GM19035 (cell line): ENCODE measurements around the gene PSMG4.
"Not testable (repeated sequence)": the region's sequence is repeated elsewhere in the genome, so short reads cannot be mapped to it uniquely, and the experiment has no call there.

Source experiments
- ATAC-seq: cut with Tn5 transposase; IDR thresholded peaks from one replicate; pipeline ENCODE4 v1.9.1; 2021; ENCODE audit not compliant: unreplicated experiment

PSMG4 gene

GRCh38 chr6:3230256-3230882 lies 28.4 kb upstream of the PSMG4 start:
- ATAC-seq = no peak

DNA sequence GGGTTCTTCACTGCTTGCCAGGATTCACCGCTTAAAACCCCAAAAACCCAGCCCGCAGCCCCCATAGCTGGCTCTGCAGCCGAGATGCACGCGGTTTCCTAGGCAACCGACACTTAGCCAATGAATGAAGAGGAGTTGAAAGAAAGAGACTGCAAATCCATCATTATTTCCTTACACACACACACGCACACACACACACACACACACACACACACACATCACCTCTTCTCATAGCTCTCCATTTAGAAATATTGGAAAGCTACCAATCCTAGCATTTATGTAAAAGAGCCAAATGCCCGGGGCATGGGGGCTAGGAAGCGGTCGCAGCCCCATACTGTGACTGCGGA lies 27.9 kb upstream of the PSMG4 start:
- ATAC-seq = no peak

GRCh38 chr6:3231247-3232016 lies 27.3 kb upstream of the PSMG4 start:
- no peak for ATAC-seq

- ATAC-seq = no peak
Measured at GRCh38 chr6:3232017-3232945, 26.5 kb upstream of the PSMG4 start.

- no peak for ATAC-seq
Measured at GRCh38 chr6:3233321-3233720, 25.4 kb upstream of the PSMG4 start.

DNA sequence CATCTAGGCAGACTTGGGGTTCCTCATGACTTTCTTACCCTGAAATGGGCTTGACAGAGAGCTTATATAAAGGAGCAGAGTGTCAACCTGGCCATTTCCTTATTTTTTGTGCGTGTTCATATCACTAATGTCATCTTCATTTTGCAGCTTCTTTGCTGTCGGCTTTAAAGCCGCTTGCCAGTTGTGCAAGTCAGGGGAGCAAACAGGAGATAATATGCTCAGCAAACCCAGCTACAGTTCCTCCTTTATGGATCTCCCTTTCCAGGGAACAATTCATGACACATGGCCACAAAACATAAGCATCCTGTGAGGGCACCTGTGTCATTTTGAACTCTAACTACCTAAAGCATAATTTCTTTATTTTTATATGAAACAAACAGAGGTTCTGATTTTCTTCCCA lies 24.8 kb upstream of the PSMG4 start:
- no peak for ATAC-seq

- no peak for ATAC-seq
Measured at GRCh38 chr6:3235486-3235885, 23.3 kb upstream of the PSMG4 start.

GRCh38 chr6:3236005-3236404 lies 22.7 kb upstream of the PSMG4 start:
- ATAC-seq = no peak

DNA sequence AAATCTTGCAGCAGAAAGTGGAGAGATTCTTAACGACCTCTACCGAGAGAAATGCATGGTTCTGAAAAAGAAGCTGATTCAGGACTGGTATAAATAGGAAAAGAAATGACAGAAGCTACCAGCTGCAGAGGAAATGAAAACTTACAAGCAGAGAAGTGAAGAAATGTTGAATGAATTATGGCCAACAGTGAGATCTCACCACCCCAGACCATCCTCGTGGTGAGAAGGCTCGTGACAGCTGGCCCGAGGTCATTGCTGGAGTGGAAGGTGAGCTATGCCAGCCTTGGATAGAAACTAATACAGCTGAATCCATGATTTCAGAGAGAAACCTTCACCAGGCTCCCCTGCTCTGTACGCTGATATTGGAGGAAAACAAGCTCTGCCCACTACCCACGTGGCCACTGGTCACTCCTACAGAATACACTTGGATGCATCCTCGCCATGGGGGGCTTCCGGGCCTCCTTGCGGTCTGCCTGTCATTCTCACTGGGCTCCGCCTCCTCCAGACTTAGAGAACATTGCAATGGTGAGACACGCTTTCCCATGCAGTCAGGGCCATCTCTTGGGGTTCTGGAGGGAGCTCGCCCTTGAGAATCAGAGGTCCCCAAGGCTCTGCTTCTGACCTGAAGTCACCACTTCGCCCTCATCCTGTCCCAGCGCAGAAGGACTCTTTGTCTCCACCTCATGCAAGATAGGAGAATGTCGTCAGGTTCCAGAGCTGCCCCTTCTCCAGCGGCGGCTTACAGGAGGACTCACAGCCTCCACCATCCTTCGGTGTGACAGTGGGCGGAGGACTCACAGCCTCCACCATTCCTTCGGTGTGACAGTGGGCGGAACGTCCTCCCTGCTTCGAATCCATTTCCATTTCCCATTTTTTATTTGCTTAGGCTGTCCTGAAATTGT lies 20.7 kb upstream of the PSMG4 start:
- no peak for ATAC-seq

DNA sequence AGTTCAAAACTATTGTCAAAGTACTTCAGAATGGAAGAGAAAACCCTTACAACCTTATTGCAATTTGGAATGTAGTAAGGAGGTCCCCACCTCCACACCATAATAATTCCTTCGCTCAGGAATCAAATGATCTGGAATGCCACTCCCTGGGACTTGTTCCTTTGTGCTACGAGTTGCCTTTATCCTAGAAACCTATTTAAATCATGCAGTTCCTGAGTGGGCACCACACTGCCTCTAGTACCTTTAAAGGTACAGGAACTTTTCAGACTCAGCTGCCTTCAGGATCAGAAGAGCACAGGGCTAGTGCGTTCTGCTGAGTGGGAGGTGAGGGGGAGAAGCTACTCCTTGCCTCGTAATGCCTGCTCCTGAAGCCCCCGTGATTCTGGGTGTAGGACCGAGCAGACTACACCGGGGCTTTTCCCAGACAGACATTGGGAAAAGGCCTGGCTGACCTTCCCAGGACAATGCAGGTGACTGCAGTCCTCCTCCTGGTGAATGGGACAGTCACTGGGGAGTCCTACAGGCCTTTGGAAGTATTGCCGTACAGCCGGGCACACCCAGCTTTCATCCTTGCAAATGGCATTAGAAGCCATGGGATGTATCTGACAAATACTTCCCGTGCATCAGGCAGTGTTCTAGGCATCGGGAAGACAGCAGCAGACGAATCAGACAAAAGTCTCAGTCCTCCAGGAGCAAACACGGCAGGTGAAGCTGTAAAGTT lies 19.5 kb upstream of the PSMG4 start:
- ATAC-seq = no peak

- no peak for ATAC-seq
Measured at GRCh38 chr6:3240595-3240994, 18.2 kb upstream of the PSMG4 start.

GRCh38 chr6:3241745-3242144 lies 17.0 kb upstream of the PSMG4 start:
- not testable (repeated sequence) for ATAC-seq

DNA sequence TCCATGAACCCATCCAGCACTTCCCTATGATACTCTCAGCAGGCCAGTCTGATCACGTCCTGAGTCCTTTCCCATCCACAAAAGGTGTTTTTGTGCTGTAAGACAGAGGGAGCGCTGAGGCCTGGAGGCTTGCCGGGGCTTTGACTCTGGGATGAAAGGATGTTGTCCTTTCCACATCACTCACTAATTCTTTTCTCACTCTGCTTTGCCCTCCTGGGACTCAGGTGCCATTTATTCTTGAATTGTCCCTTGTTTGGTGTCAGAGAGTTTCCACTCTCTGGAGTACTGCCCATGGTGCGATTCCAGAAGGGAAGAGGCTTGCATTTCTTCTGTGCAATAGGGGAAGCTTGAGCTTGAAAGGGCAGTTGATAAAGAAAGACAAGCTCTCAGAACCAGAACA lies 16.0 kb upstream of the PSMG4 start:
- no peak for ATAC-seq

DNA sequence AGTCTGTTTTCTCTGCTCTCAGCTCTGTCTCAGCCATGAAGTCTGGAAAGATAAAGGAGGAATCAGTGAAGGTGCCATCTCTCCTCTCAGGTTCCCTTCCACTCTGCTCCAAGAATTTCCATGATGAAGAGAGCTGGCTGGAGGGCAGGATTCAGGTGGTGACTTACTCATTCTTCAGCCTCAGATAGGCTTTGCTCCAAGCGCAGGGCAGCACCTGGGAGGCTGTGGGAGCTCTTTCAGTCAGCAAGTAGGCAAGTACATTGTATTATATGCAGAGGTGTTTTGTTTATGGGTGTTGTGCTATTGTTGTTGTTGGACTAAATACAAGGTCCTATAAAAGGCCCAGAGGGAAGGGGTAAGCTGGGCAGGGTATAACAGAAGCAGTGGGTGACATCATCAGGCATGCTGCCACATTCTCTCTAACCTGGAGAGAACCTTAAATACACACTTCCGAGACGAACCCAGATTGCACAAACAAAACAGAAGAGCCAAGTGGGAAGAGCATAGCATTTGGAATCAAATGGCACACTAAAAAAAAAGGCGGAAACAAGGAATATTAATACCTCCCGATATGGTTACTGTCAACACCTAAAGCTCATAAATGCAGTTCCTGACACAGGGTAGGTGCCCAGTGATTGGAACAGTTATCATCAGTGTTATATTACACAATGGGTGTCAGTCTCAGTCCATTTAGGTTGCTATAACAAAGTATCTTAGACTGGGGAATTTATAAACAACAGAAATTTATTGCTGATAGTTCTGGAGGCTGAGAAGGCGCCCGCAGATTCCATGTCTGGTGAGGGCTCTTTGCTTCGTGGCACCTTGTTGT lies 14.5 kb upstream of the PSMG4 start:
- no peak for ATAC-seq

- not testable (repeated sequence) for ATAC-seq
Measured at GRCh38 chr6:3244832-3245161, 13.9 kb upstream of the PSMG4 start.

- ATAC-seq = no peak
Measured at GRCh38 chr6:3245216-3245615, 13.5 kb upstream of the PSMG4 start.

DNA sequence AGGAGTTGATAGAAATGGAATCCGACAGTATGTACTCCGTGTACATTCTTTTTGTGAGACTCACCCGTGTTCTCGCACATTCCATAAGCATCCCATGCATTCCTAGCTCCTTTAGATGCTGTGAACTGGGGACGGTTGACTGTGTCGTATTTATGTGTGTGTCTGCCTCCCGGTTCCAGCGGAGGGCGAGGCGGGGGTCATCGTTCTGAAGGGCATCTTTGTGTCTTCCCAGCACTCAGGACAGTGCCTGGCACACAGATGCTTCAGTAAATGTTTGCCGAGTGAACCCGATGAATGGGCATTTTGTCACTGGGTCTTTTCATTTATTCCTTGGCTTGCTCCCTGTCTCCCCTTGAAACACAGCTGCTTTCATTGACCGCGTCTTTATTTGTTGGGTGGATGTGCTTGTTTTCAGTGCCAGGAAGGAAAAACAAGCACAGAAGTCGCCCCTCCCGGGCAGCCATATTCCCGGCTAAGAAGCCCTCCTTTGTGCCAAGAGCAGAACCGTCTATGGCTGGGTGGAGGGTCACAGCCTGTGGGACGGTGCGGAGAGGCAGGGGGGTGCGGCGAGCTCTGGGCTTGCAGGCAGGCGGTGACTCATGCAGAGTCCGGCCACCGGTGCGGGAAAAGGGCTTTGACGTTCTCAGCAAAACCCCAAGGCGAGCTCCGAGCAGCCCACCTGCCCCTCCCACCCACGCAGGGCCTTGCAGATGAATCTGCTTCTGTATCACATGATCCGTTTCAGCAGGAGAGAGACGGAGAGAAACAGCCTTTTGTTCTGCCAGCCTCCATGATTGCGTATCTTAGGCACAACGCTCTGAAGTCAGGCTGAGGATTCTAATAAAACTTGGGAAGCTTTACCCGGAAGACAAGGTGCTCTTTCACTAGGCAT lies 11.2 kb upstream of the PSMG4 start:
- ATAC-seq = no peak

DNA sequence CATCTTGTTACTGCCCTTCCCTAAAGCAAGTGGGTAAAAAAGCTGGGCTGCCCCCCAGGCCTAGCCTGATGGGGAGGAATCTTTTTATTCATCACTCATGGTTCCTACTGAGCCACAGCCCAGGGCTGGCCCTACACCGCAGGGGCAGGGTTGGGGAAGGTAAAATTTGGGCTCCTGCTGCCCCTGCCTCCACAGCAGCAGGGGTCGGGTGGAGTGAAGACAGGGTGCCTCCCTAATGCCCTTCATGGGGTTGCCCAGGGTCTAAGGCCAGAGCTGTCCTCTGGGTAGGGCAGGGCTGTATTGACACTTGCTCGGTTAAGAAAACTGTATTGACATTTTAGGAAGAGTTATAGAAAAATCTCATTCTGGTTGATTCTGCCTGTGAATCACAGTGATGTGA lies 8.9 kb upstream of the PSMG4 start:
- ATAC-seq = no peak
